HG03135 (cell line): ENCODE data around the gene CCL22.
"Not testable (repeated sequence)": the region's sequence is repeated elsewhere in the genome, so short reads cannot be mapped to it uniquely, and the experiment has no call there.

Experiments used
- ATAC-seq: cut with Tn5 transposase; IDR thresholded peaks from one replicate; pipeline ENCODE4 v1.9.1; 2021; ENCODE audit warnings: mild to moderate bottlenecking, moderate library complexity; ENCODE audit not compliant: unreplicated experiment

CCL22 gene, protein sequence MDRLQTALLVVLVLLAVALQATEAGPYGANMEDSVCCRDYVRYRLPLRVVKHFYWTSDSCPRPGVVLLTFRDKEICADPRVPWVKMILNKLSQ

GRCh38 chr16:57358527-57359095, at the start of gene CCL22:
Gene CCL22 (plus strand): TSS chr16:57358783. CDS start chr16:57358817, 34 bp downstream.
- no peak for ATAC-seq

DNA sequence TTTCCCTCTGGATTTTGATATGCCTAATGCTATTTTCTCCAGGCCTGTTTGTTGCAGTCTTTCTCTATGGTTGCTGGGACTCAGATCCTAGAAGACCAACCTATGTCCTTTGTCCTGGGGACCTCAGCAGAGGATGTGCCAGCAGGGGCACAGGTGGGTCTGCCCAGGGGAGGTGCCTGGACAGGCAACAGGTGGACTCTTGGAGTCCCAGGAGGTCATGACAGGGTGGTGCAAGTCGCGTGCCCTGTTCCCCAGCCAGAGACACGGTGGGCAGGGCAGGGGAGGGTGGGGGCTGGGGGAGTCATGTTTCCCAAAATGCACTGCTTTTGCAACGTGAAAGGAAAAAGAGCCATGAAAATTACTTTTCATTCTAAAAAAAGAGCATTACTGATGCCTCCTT, 47.8 kb upstream of the CCL22 start:
- no peak for ATAC-seq

DNA sequence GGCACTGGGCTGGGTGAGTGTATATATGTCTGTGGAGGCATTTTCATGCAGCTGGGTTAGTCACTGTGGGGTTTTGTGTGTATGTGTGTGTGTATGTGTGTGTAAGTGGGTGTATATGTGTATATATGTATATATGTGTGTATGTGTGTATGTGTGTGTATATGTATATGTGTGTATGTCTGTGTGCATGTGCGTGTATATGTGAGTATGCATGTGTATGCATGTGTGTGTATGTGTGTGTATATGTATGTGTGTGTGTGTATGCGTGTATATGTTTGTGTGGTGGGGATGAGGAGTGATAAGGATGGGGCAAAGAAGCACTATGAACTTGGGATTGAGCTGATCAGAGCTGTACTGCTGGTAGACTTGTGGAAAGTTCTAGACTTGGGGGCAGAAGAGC, 45.1 kb upstream of the CCL22 start:
- ATAC-seq = no peak

- no peak for ATAC-seq
Measured at GRCh38 chr16:57314161-57314785, 44.3 kb upstream of the CCL22 start.

- ATAC-seq = no peak
Measured at GRCh38 chr16:57315416-57315815, 43.2 kb upstream of the CCL22 start.

- ATAC-seq = no peak
Measured at GRCh38 chr16:57316390-57317017, 42.1 kb upstream of the CCL22 start.

- ATAC-seq = no peak
Measured at GRCh38 chr16:57318240-57318970, 40.2 kb upstream of the CCL22 start.

DNA sequence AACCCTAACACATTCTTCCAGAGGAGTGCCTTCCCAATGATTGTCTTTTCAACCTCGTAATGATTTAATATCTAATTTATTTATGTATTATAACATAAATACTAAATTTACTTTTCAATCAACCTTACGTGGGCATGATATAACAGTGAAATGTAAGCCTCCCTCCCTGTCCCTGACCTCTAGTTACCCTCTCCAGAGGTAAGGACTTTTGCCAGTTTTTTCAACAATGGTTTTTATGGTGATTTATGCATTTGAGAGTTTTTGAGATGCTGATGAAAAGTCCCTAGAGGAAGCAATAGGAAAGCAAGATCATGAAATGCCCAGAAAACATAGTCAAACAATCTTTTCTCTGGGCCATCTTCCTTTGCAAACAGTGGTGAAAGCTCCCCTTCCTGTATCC, 38.9 kb upstream of the CCL22 start:
- no peak for ATAC-seq

GRCh38 chr16:57324749-57325148, 33.8 kb upstream of the CCL22 start:
- no peak for ATAC-seq

DNA sequence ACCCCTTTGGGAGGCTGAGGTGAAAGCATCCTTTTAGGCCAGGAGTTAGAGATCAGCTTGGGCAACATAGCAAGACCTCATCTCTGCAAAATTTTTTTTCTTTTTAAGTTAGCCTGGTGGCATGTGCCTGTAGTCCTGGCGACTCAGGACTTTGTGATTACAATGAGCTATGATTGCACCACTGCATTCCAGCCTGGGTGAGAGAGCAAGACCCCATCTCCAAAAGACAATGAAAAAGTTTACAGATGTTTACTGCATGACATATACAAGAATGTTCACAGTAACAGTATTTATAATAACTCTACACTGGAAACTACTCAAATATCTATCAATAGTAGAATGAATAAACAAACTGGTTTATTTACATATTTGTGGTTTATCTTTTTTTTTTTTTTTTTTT, 33.1 kb upstream of the CCL22 start:
- no peak for ATAC-seq

GRCh38 chr16:57329718-57330327, 28.8 kb upstream of the CCL22 start:
- ATAC-seq = no peak

- ATAC-seq = no peak
Measured at GRCh38 chr16:57331355-57331754, 27.2 kb upstream of the CCL22 start.

DNA sequence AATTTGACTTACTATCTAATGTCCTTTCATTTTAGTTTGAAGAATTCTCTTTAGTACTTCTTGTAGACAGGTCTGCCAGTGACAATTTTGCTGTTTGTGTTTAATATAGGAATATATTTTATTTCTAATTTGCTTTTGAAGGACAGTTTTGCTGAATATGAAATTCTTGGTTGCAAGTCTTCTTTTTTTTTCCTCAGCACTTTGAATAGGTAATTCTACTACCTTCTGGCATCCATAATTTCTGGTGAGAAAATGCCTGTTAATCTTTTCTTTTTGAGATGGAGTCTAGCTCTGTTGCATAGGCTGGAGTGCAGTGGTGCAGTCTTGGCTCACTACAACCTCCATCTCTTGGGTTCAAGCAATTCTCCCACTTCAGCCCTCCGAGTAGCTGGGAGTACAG, 25.2 kb upstream of the CCL22 start:
- no peak for ATAC-seq

DNA sequence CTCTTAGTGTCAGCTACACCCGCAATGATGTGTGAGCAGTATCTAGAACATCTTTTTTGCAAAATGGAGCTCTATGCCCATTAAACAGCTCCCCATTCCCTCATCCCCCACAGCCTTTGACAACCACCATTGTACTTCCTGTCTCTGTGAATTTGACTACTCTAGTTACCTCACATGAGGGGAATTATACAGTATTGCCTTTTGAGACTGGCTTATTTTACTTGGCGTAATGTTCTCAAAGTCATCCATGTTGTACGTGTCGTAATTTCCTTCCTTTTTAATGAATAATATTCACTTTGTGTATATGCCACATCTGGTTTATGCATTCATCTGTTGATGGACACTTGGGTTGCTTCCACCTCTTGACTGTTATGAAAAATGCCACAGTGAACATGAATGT, 23.2 kb upstream of the CCL22 start:
- no peak for ATAC-seq

GRCh38 chr16:57341062-57341440, 17.5 kb upstream of the CCL22 start:
- no peak for ATAC-seq

- no peak for ATAC-seq
Measured at GRCh38 chr16:57341441-57342303, 16.9 kb upstream of the CCL22 start.

GRCh38 chr16:57342606-57343005, 16.0 kb upstream of the CCL22 start:
- not testable (repeated sequence) for ATAC-seq

DNA sequence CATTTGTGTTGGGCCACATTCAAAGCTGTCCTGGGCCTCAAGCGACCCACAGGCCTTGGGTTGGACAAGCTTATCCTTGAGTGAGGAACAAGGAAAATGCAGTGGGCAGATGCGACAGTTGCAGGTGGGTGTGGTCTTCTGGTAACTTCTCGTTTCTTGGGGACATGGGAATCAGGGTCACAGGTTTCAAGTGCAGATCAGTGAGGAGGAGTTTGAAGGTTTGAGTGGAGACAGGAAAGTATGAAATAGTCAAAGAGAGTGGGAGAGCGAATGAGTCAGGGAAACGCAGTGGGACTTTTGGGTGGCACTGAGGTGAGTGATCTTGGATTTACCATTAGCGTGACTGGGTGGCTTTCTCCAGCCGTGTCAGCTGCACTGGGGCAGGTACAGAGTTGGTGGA, 15.4 kb upstream of the CCL22 start:
- ATAC-seq = no peak

- ATAC-seq = not testable (repeated sequence)
Measured at GRCh38 chr16:57344094-57344493, 14.5 kb upstream of the CCL22 start.

DNA sequence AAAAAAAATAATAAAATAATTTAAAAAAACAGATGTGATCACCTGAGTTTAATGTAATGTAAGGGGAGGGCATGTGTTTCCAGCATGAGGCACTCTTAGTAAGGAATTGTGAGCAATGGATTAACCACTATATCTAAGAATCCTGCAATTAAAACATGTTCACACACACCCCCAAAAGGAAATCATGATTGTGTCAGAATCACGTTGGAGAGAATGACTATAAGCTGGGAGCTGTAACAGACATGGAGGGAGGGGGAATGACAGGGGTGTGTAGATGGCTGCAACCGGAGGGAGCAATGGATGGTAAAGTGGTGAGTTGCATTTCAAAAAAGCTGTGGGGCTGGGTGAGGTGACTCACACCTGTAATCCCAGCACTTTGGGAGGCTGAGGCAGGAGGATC, 13.6 kb upstream of the CCL22 start:
- ATAC-seq = no peak
